ENCODE data around the gene PGAM5. TPM values are rescaled to one million over a fixed set of nuclear protein-coding genes. Genes with fewer than 3 reads are reported as not detected.

Gene PGAM5
- total RNA-seq, 1 experiment from 2014 or later: 78.1 TPM

DNA sequence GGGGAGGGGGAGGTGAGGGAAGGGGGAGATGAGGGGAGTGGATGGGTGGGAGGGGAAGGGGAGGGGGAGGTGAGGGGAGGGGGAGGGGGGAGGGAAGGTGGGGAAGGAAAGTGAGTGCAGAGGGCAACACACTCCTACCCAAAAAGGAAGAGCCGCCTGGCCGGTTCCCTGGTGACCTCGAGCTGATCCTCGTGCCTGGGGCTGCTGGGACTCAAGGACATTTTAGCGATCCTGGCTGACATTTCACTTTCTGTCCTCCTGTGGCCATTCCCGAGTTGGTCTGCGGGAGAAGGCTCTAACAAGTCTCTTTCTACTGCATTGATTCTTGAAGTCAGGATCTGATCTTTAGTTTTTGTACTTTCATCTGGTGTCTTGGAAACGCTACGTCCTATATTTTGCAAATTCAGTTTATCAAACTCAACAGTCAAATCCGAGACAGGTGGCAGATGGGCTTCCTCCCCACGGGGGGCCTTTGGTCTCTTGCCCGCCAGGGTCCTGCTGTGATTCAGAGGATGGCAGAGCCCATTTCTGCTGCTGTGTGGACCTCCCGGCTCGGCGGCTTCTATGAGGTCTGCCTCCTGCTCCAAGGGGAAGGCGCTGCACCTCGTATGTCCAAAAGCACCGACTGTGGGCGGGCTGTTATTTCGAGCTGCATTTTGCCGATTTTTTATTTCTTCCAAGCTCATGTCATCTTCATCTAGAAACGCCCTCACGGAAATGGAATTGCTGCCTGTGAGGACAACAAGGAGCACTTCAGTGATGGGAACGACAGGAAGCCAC lies 19.1 kb downstream of the PGAM5 start:
- POLR2A ChIA-PET: no interaction called here
- no TSS peak for BruUV-seq (replicated peaks)
- Mint-ChIP-seq H3K27me3 (ENCODE audit: insufficient read depth, unreplicated experiment) (no peaks in the 10 kb centered on the region), H3K4me3 (ENCODE audit: unreplicated experiment) (no peak overlapping the region), H3K27ac (ENCODE audit: unreplicated experiment) (peak overlapping the region; percentile 80), H3K4me1 (ENCODE audit: low read depth, unreplicated experiment) (no peaks in the 10 kb centered on the region), H3K36me3 (ENCODE audit: insufficient read depth, unreplicated experiment) (peaks cover 95% of the 10 kb centered on the region), H3K9me3 (ENCODE audit: unreplicated experiment) (peaks cover 10% of the 10 kb centered on the region)
- TF ChIP-seq CTCF (IDR thresholded peaks at IDR 0.05; ENCODE audit: insufficient read depth in 1 of 2, low read depth in 1 of 2, low read length in 1 of 2, severe bottlenecking in 1 of 2, unreplicated experiment in 1 of 2): no peak
- peaks cover 5% of the 10 kb centered on the region for H3K9me3 ChIP-seq
- DNase-seq: no peak
- H3K27me3 ChIP-seq (replicated peaks; ENCODE audit: control insufficient read depth, insufficient read depth, low read length): no peaks in the 10 kb centered on the region
- peaks cover 2% of the 10 kb centered on the region for H3K36me3 ChIP-seq (ENCODE audit: control insufficient read depth, insufficient read depth, low read length)
- H3K4me3 ChIP-seq (ENCODE audit: low read depth, low read length): no peak overlapping the region
- CTCF ChIA-PET: no interaction called here
- intact Hi-C loops (cut with micrococcal nuclease; ENCODE audit: unreplicated experiment): no loop called here
- no peaks in the 10 kb centered on the region for H3K4me1 ChIP-seq

DNA sequence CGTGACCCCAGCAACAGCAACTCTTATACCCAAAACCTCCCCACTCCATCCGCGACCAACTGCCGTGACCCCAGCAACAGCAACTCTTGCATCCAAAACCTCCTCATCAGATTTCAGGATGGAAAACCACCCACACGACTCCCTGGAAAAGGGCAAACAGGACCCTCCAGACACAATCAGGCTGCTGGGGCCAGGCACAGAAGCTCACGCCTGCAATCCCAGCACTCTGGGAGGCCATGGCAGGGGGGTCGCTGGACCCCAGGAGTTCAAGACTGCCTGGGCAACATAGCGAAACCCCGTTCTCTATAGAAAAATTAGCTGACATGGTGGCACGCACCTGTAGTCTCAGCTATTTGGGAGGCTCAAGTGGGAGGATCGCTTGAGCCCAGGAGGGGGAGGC lies 19.7 kb downstream of the PGAM5 start:
- Histone ChIP-seq H3K4me3 (ENCODE audit: low read depth, low read length) (no peak overlapping the region), H3K9me3 (peaks cover 5% of the 10 kb centered on the region), H3K36me3 (ENCODE audit: control insufficient read depth, insufficient read depth, low read length) (peaks cover 6% of the 10 kb centered on the region), H3K27me3 (replicated peaks; ENCODE audit: control insufficient read depth, insufficient read depth, low read length) (no peaks in the 10 kb centered on the region), H3K4me1 (no peaks in the 10 kb centered on the region)
- Mint-ChIP-seq H3K27me3 (ENCODE audit: insufficient read depth, unreplicated experiment) (no peaks in the 10 kb centered on the region), H3K4me3 (ENCODE audit: unreplicated experiment) (no peak overlapping the region), H3K9me3 (ENCODE audit: unreplicated experiment) (peaks cover 10% of the 10 kb centered on the region), H3K4me1 (ENCODE audit: low read depth, unreplicated experiment) (no peaks in the 10 kb centered on the region), H3K27ac (ENCODE audit: unreplicated experiment) (peak overlapping the region; percentile 80), H3K36me3 (ENCODE audit: insufficient read depth, unreplicated experiment) (peaks cover 95% of the 10 kb centered on the region)
- POLR2A ChIA-PET: no interaction called here
- intact Hi-C loops (cut with micrococcal nuclease; ENCODE audit: unreplicated experiment): no loop called here
- TF ChIP-seq CTCF (IDR thresholded peaks at IDR 0.05; ENCODE audit: insufficient read depth in 1 of 2, low read depth in 1 of 2, low read length in 1 of 2, severe bottlenecking in 1 of 2, unreplicated experiment in 1 of 2): no peak
- BruUV-seq (replicated peaks): no TSS peak
- no peak for DNase-seq
- CTCF ChIA-PET: no interaction called here

GRCh38 chr12:132731574-132731973 lies 20.9 kb downstream of the PGAM5 start:
- Mint-ChIP-seq H3K4me3 (ENCODE audit: unreplicated experiment) (no peak overlapping the region), H3K27ac (ENCODE audit: unreplicated experiment) (no peak overlapping the region), H3K4me1 (ENCODE audit: low read depth, unreplicated experiment) (no peaks in the 10 kb centered on the region), H3K27me3 (ENCODE audit: insufficient read depth, unreplicated experiment) (no peaks in the 10 kb centered on the region), H3K9me3 (ENCODE audit: unreplicated experiment) (peaks cover 10% of the 10 kb centered on the region), H3K36me3 (ENCODE audit: insufficient read depth, unreplicated experiment) (peaks cover 95% of the 10 kb centered on the region)
- no peaks in the 10 kb centered on the region for H3K27me3 ChIP-seq (replicated peaks; ENCODE audit: control insufficient read depth, insufficient read depth, low read length)
- BruUV-seq (replicated peaks): no TSS peak
- H3K4me3 ChIP-seq (ENCODE audit: low read depth, low read length): no peak overlapping the region
- peaks cover 6% of the 10 kb centered on the region for H3K36me3 ChIP-seq (ENCODE audit: control insufficient read depth, insufficient read depth, low read length)
- POLR2A ChIA-PET: no interaction called here
- peaks cover 5% of the 10 kb centered on the region for H3K9me3 ChIP-seq
- CTCF ChIA-PET: no interaction called here
- H3K4me1 ChIP-seq: no peaks in the 10 kb centered on the region
- intact Hi-C loops (cut with micrococcal nuclease; ENCODE audit: unreplicated experiment): no loop called here
- TF ChIP-seq CTCF (IDR thresholded peaks at IDR 0.05; ENCODE audit: insufficient read depth in 1 of 2, low read depth in 1 of 2, low read length in 1 of 2, severe bottlenecking in 1 of 2, unreplicated experiment in 1 of 2): no peak
- no peak for DNase-seq
